ENCODE measurements around the gene YARS1. TPM values are rescaled to one million over a fixed set of nuclear protein-coding genes. Genes with fewer than 3 reads are reported as not detected.

YARS1 gene
- total and polyA plus RNA-seq, 2 of the 4 experiments (the other 2 are of a cell fraction): 100 to 166 TPM

GRCh38 chr1:32825181-32825580 lies 8.0 kb upstream of the YARS1 start:
- no peak for ATAC-seq (ENCODE audit: low read depth)
- in situ Hi-C loops (cut with MboI; ENCODE audit: low sequenced_read_pairs): no loop called here
- H3K36me3 ChIP-seq (ENCODE audit: control insufficient read depth, insufficient read depth, low read length): peaks cover 28% of the 10 kb centered on the region

More at GRCh38 chr1:32825181-32825580, 8.0 kb upstream of the YARS1 start:
- H3K4me1 ChIP-seq (ENCODE audit: control insufficient read depth, insufficient read depth, low read length): no peaks in the 10 kb centered on the region
- no peak overlapping the region for H2AK9ac ChIP-seq (replicated peaks; ENCODE audit: low read depth, low read length, poor library complexity)
- no peak overlapping the region for H3K27ac ChIP-seq (ENCODE audit: insufficient read depth, low read length)
- H2AFZ ChIP-seq (replicated peaks; ENCODE audit: low read length, poor library complexity): no peak overlapping the region
- H2AK5ac ChIP-seq (ENCODE audit: low read depth, low read length): no peak overlapping the region
- no peak overlapping the region for H3K4me3 ChIP-seq (ENCODE audit: insufficient read depth, low read depth, low read length)
- H4K8ac ChIP-seq (ENCODE audit: low read depth in 2 of 2, low read length in 2 of 2): no peak overlapping the region
- no peak overlapping the region for H2BK20ac ChIP-seq (ENCODE audit: low read depth, low read length)
- no peaks in the 10 kb centered on the region for H4K20me1 ChIP-seq (ENCODE audit: insufficient read depth, low read length)
- H4K91ac ChIP-seq (ENCODE audit: insufficient read depth, low read depth, low read length): no peak overlapping the region
- H3K79me1 ChIP-seq (ENCODE audit: low read depth in 1 of 2, low read length in 2 of 2): peaks cover 15 to 37% of the 10 kb centered on the region in 2 experiments
- H3K27me3 ChIP-seq (ENCODE audit: control insufficient read depth, insufficient read depth, low read length): no peaks in the 10 kb centered on the region
- TF ChIP-seq, protein P1, sequence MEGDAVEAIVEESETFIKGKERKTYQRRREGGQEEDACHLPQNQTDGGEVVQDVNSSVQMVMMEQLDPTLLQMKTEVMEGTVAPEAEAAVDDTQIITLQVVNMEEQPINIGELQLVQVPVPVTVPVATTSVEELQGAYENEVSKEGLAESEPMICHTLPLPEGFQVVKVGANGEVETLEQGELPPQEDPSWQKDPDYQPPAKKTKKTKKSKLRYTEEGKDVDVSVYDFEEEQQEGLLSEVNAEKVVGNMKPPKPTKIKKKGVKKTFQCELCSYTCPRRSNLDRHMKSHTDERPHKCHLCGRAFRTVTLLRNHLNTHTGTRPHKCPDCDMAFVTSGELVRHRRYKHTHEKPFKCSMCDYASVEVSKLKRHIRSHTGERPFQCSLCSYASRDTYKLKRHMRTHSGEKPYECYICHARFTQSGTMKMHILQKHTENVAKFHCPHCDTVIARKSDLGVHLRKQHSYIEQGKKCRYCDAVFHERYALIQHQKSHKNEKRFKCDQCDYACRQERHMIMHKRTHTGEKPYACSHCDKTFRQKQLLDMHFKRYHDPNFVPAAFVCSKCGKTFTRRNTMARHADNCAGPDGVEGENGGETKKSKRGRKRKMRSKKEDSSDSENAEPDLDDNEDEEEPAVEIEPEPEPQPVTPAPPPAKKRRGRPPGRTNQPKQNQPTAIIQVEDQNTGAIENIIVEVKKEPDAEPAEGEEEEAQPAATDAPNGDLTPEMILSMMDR (conservative IDR thresholded peaks at IDR 0.05; ENCODE audit: low read depth, low read length): no peak
- TF ChIP-seq NFE2L2 (IDR thresholded peaks at IDR 0.05; ENCODE audit: low read depth, low read length): no peak
- no peak for TF ChIP-seq CHD1 (IDR thresholded peaks at IDR 0.05; ENCODE audit: low read depth, low read length)
- no peak for TF ChIP-seq POLR2A (IDR thresholded peaks at IDR 0.05; ENCODE audit: low read depth, low read length)
- no peak for TF ChIP-seq FOS (IDR thresholded peaks at IDR 0.05; ENCODE audit: low read depth, low read length)
- no peak for TF ChIP-seq RCOR1 (IDR thresholded peaks at IDR 0.05; ENCODE audit: insufficient replicate concordance, low read length)
- no peak overlapping the region for H3K14ac ChIP-seq (replicated peaks; ENCODE audit: low read depth, low read length)
- intact Hi-C loops (cut with micrococcal nuclease): loop anchor here (10.0 kb wide), 1 partner anchor 260 kb away; the partner anchor contains the start of gene AZIN2
- DNase-seq: no peak
- no peak overlapping the region for H3K56ac ChIP-seq (ENCODE audit: extremely low read depth, insufficient read depth, low read length)
- dilution Hi-C loops (cut with HindIII; ENCODE audit: low sequenced_read_pairs, unreplicated experiment): no loop called here
- H2BK15ac ChIP-seq (ENCODE audit: low read depth, low read length): no peak overlapping the region
- H2BK120ac ChIP-seq (ENCODE audit: low read depth, low read length): no peak overlapping the region
- H3K18ac ChIP-seq (ENCODE audit: low read depth, low read length): no peak overlapping the region
- WGBS, 2 experiments (ENCODE audit: extremely low coverage in 2 of 2, insufficient read length in 1 of 2): no CpG with 5 or more reads among the region's 3 CpGs
- ChIA-PET CTCF (no interaction called here), POLR2A (ENCODE audit: unreplicated experiment) (no interaction called here)
- no peak overlapping the region for H3K4me2 ChIP-seq (ENCODE audit: low read depth, low read length)
- H3K9me1 ChIP-seq (ENCODE audit: insufficient read depth, low read length): 0 out of 2 replicates have a peak, but pooled peaks cover 2% of the 10 kb centered on the region
- H3K9me3 ChIP-seq (ENCODE audit: control insufficient read depth, insufficient read depth, low read length): no peaks in the 10 kb centered on the region
- H3K23ac ChIP-seq (ENCODE audit: low read depth, low read length): no peak overlapping the region
- BruUV-seq (replicated peaks): no TSS peak
- no peak overlapping the region for H4K5ac ChIP-seq (ENCODE audit: low read depth, low read length)
- no peak overlapping the region for H3K4ac ChIP-seq (ENCODE audit: low read depth, low read length)
- H3K9ac ChIP-seq (ENCODE audit: low read depth, low read length): no peak overlapping the region
- no peak overlapping the region for H2BK5ac ChIP-seq (ENCODE audit: low read depth, low read length, poor library complexity, severe bottlenecking)
